HAP-1 (cell line): ENCODE results near the gene CLTB.

ENCODE experiments used
- DNase-seq, 2 experiments: peaks; one replicate each; pipeline ENCODE4 v3.0.0-alpha.2; 2016 to 2020; ENCODE audit warnings: low spot score in 2 of 2
- H3K27me3 ChIP-seq: fragments of 250-450 bp; sonication (Bioruptor Pico); 2 replicates; pipeline ENCODE4 v1.5.1; 2020; ENCODE audit warnings: low read depth, mild to moderate bottlenecking, moderate library complexity
- H3K36me3 ChIP-seq: fragments of 250-450 bp; sonication (Bioruptor Pico); replicated peaks from 2 replicates; pipeline ENCODE4 v1.5.1; 2020; ENCODE audit warnings: mild to moderate bottlenecking
- H3K4me1 ChIP-seq: fragments of 250-450 bp; sonication (Bioruptor Pico); 2 replicates; pipeline ENCODE4 v1.5.1; 2020; ENCODE audit warnings: mild to moderate bottlenecking
- H3K4me3 ChIP-seq: fragments of 250-450 bp; sonication (Bioruptor Pico); 2 replicates; pipeline ENCODE4 v1.5.1; 2020; ENCODE audit warnings: mild to moderate bottlenecking, moderate library complexity
- H3K9me3 ChIP-seq: fragments of 250-450 bp; sonication (Bioruptor Pico); 2 replicates; pipeline ENCODE4 v1.5.1; 2020; ENCODE audit warnings: mild to moderate bottlenecking, moderate library complexity
- in situ Hi-C: fragments of 300-500 bp; cut with MboI; formaldehyde crosslinking; loops from 3 replicates; pipeline ENCODE4 v1.14.3; 2020; ENCODE audit warnings: low sequenced_read_pairs, inconsistent platforms, mixed read lengths

CLTB gene

DNA sequence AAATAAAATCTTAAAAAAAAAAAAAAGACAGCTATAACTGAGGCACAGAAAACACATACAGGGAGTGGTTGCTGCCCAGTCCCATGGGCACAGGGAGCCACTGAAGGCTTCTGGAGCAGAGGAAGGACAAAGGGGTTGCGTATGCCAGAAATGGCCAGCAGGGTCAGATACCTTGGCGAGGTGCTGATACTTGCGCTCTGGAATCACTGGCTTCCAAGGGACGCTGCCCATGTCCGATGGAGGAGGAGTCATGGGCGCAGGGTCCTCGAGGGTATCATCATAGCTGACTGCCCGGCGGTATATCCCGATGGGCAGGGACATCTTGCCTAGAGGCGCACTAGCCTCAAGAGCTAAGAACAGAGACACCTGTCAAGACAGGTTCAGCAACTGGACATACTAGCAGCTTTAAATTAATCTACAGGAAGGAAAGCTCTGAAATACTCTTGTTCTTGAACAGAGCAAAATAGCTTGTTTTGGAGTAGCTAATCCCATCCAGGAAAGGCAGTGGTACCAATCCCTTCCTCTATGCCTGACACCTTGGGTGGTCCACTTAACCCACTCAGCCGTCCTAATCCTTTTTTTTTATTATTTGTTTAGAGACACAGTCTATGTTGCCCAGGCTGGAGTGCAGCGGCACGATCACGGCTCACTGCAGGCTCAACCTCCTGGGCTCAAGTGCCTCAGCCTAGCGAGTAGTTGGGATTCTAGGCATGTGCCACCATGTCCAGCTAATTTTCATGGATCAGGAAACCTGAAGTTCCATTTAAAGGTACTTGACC is 60.8 kb downstream of the CLTB start:
- no peak overlapping the region for H3K4me3 ChIP-seq
- H3K36me3 ChIP-seq = peaks cover 69% of the 10 kb centered on the region
- no peaks in the 10 kb centered on the region for H3K4me1 ChIP-seq
- no peaks in the 10 kb centered on the region for H3K9me3 ChIP-seq
- H3K27me3 ChIP-seq = no peaks in the 10 kb centered on the region
- in situ Hi-C loops = no loop called here
- peak in 1 of 2 experiments; percentile 21 for DNase-seq

DNA sequence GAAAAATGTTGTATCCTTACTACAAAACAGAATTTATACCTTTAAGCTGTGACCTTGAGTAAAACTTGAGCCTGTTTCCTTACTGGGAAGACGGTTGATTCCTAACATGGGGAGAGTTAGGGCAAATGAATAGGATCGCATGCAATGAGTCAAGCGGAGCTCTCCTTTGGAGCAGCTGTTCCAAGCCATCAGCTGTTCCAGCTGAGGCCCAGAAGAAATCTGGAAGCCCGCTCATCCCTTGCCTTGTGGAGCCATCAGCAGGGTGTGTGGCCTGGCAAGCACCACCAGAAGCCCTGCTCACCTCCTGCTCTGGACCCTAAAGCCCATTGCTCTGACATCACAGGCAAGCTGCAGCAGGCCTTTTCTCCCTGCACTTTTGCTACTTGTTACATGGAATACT is 62.8 kb downstream of the CLTB start:
- in situ Hi-C loops = no loop called here
- Histone ChIP-seq H3K4me3 (no peak overlapping the region), H3K36me3 (peaks cover 80% of the 10 kb centered on the region), H3K9me3 (no peaks in the 10 kb centered on the region), H3K4me1 (no peaks in the 10 kb centered on the region), H3K27me3 (no peaks in the 10 kb centered on the region)
- DNase-seq = no peak

DNA sequence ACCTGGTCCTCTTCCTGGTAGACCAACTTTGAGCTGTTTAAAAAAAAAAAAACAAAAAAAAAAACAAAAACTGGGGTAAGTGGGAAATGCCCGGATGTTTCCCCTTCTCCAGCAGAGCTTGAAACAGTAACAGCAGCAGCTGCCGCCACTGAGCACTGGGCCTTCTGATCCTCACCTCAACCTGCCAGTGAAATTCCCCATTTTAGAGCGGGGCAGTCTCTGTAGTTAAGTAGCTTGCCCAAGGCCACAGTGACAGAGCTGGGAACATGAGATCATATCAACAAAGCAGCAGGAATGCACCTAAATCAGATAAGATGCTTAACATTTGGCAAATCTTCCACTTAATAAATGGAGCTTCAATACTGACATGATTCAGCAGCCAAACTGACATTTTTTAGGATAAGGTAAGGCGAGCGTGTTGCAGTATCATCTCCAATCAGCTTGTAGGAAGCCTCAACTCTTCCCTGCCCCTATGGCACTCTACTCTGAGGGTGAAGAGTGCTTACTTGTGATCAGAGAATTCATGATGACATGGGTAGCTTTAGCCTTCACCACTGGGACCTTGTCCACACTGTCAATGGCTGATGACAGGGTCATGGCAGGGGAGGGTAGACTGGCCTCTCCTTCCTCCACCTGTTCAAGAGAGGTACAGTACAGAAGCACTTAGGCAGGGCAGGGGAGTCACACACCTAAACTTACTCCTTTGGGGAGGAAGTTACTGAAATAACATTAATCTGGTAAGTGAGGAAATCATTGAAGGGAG is 64.0 kb downstream of the CLTB start:
- Histone ChIP-seq H3K4me3 (no peak overlapping the region), H3K4me1 (no peaks in the 10 kb centered on the region), H3K27me3 (no peaks in the 10 kb centered on the region), H3K9me3 (no peaks in the 10 kb centered on the region), H3K36me3 (peaks cover 79% of the 10 kb centered on the region)
- DNase-seq = no peak
- in situ Hi-C loops = no loop called here

DNA sequence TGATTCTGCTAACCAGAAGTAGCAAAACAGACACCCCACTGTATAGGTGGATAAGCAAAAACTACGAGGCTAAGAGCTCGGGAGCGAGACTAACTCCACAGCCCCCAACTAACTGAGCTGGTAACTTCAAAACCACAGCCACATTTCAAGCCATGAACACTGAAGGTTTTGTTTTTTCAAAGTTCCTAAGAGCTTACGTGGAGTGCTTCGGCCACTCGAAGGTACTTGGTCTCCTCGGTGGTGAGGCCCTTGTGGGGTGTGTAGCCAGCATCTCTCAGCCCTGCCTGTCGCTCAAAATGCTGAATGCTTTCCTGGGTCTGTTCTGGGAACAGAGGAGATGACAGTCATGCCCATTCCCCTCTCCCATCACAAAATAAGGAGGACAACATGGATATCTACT is 65.9 kb downstream of the CLTB start:
- Histone ChIP-seq H3K4me3 (no peak overlapping the region), H3K4me1 (no peaks in the 10 kb centered on the region), H3K27me3 (no peaks in the 10 kb centered on the region), H3K36me3 (peaks cover 87% of the 10 kb centered on the region), H3K9me3 (no peaks in the 10 kb centered on the region)
- in situ Hi-C loops = no loop called here
- DNase-seq = no peak

DNA sequence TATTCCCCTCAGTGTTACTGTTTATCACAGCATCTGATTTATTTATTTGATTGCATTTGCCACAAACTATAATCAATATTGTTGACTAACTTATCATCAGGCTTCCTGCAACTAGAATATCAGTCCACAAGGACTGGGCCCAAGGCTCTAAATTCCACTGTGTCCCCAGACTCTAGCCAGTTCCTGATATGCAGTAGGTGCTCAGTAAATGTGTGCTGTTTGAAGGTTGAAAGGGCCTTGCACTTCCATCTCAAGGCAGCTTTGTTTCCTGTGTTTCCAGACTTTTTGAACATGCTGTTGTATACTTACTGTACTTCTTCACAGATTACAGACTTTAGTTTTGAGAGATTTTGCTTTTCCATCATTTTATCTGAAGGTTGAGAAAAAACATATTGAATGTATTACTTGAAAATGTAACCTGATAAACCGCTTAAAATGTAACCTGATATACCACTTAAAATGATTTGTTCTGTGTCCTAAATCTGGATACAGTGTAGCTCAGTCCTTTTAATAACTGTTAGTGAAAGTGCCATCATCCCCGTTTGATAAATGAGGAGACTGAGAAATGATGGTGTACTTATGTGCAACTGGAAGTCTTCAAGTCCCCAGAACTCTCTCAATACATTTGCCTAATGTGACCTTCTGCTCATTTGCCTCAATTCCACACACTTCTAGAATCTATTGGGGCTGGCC is 73.4 kb downstream of the CLTB start:
- no peaks in the 10 kb centered on the region for H3K9me3 ChIP-seq
- no peak overlapping the region for H3K4me3 ChIP-seq
- no peaks in the 10 kb centered on the region for H3K4me1 ChIP-seq
- H3K27me3 ChIP-seq = no peaks in the 10 kb centered on the region
- in situ Hi-C loops = loop anchor here (25.0 kb wide), 1 partner anchor 606 kb away; no protein-coding TSS in a partner anchor
- no peak for DNase-seq
- H3K36me3 ChIP-seq = peaks cover 42% of the 10 kb centered on the region
